Non-pigmented ciliary epithelial cell (primary cell): ENCODE results near the gene FRMD3.
A peak's percentile ranks its signal among the peaks of the same experiment; 100 is the strongest.

Experiments used
- DNase-seq: peaks from one replicate; pipeline ENCODE4 v3.0.0-alpha.2; 2010; ENCODE audit warnings: low read depth

The FRMD3 gene

GRCh38 chr9:83334320-83334719 is 203.9 kb downstream of the FRMD3 start:
- peak; percentile 47 for DNase-seq

- no peak for DNase-seq
These were observed 207.7 kb downstream of the FRMD3 start for GRCh38 chr9:83330207-83331196.

DNA sequence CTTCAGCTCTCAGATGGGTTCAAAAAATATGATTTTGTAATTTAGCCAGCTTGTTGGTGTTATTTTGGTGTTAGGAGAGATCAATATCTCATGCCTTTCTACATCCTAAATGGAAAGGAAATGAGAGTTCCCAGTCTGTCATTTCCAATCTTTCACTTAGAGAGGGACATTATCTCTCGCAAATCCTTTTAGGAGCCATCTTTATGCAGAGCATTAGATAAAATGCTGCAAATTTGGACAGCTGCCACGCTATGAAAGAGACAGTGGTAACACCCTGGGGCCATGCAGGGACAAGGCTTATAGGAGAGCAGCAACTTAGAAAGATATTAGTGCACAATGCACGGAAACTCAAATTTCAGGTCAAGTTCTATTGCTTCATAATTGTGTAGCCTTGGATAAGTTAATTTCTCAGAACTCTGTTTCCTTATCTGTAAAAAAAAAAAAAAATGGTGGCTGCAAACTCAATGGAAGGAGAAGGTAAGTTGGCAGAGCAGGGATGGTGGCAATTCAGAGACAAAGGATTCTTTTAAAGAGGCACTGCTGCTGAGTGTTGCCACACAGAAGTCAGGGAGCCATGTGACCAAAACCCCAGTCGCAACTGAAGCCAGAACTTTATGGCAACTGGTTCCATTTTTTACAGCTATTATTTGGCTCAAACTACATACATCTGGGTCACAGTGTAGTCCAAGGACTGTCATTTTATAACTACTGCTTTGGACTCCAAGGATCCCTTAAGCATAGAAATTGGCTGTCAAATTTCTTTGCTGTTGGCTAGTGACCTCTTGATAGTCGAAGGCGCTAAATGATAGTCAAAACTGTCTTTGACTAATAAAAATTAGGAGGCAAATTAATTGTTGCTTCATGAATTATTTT is 210.2 kb downstream of the FRMD3 start:
- no peak for DNase-seq

- DNase-seq = no peak
These were observed 210.9 kb downstream of the FRMD3 start for GRCh38 chr9:83327323-83327722.

GRCh38 chr9:83323148-83323547 is 215.1 kb downstream of the FRMD3 start:
- no peak for DNase-seq

- DNase-seq = no peak
These were observed 215.8 kb downstream of the FRMD3 start for GRCh38 chr9:83322438-83322837.

- DNase-seq = no peak
These were observed 221.0 kb downstream of the FRMD3 start for GRCh38 chr9:83317244-83317643.

DNA sequence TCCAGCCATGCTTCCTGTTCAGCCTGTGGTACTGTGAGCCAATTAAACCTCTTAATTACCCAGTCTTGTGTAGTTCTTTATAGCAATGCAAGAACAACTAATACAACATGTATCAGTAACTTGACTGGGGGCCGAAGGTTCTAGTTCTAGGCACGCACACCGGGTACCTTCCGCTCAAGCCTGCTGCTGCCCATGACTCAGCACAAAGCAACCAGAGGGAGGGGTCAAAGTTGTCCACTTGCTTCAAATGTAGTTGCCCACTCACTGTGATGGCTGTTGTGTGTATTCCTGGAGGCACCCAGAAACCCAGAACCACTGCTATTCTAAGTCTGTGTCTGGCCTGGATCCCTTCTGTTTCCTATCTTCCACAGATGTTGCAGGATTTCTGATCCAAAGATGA is 222.6 kb downstream of the FRMD3 start:
- no peak for DNase-seq

DNA sequence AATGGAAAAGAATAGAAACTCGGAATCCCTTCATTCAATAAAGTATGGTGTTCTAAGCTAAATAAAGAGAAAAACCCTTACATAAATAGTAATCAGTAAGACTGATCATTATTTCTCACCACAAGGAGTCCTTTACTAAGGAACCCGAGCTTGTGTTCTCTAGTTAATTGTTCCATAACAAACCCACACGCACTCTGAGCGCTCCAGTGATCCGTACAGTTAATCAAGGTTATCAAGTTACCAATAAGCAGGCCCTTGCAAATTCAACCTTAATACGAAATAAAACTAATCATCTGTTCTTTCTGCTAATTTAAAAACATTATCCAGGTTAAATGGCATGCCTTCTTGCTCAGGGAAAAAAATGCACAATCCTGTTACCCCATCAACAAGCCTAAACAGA is 224.4 kb downstream of the FRMD3 start:
- no peak for DNase-seq

DNA sequence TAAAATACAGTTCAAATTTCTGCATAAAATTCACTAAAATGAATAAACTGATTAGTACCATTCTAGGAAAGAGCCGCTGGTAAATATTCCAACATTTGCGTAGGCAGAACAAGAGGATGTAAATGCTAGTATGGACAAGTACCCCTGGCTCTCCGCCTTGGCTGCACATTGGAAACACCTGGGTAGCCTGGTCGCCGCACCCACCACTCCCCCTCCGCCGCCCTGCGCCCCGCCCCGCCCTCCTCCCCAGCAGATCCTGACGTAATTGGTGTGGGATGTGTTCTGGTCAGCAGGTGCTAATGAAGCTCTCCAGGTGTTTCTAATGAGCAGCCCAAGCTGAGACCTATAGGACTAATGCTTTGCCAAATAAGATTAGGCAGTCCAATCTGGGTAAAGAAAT is 225.7 kb downstream of the FRMD3 start:
- no peak for DNase-seq

DNA sequence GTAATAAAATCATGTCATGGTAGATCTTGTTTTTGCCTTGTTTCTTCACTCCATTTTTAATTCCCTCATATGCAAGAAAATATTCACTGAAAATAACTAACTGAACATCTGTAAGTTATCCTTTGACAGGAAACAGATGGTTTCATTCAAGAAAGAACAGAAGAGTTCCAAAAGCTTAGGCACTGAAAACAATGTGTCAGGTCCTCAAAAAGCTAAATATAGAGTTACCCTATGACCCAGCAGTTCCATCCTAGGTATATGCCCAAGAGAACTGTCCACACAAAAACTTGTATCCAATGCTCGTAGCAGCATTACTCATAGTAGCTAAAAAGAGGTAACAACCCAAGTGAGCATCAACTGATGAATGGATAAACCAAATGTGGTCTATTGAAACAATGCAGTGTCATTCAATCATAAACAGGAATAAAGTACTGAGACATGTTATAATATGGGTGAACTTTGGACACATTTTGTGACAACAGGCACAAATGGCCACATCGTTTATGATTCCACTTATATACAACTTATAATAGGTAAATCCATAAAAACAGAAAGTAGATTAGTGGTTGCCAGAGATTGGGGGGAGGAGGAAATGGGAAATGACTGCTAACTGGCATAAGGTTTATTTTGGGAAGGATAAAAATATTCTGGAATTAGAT is 231.0 kb downstream of the FRMD3 start:
- DNase-seq = no peak

DNA sequence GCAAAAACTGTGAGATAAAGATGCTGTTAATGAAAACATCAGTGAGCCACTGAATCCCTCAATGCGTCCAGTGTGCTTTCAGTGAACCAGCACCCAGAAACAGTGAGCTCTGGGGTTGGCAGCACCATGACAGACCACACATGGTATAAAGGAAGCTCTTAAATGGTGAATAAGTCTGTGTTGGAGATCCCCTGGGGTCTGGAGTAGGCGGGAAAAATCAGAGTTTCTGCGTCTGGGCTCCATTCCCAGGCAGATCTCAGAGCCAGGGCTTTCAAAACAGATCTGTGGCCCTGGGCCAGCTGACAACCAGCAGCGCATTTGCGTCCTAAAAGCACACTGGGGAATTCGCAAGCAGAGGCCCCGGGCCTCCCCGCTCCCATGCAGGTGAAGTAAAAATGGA is 233.5 kb downstream of the FRMD3 start:
- DNase-seq = peak; percentile 55

DNA sequence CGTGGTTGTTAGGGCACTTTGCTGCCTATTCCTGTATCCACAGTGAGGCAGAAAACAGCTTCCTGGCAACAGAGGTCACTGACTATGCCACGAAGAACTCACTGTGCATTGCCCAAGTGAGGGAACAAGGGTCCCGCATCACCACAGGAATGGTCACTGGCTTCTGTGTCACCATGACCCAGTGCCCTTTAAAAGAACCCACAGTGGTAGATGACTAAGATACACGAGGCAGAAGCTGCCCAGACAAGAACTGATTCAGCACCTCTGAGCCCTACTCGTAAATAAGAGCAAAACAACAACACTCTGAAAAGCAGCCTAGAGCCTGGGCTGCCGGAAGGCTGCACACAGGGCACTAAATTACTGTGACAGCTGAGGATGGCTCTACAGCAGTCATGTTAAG is 238.6 kb downstream of the FRMD3 start:
- DNase-seq = peak; percentile 34

DNA sequence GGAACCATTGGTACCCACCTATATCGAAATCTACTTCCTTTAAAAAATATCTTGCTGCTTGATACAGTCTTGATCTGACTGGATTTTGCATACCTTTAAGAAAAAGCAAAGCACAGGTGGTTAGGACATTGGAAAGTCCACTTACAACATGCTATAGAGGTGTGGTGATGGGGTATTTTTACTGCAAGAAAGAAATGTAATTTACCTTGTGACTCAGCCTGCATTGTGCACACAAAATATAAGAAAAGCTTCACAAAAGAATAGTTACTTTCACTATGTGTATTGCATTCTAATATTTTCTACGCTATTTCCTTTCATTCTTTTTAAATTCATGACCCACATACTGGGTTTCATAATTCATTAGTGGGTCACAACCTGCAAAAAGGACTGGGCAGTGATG is 239.1 kb downstream of the FRMD3 start:
- no peak for DNase-seq

DNA sequence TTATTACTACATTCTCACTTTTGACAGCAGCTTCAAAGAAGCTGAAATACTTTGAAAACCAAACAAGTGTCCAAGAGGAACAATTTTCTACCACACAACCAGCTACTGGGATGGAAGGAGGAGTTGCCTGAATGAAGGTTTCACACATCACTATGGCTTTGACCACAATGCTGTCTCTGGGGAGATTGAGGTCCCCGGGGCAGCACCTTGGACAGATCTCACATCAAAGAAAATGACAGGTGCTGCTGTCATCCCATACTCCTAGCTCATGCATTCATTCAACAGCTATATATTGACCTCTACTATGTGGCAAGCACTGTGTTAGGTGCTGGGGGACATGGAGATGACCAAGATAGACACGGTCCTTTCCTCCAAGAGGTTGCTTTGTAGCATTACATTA is 242.1 kb downstream of the FRMD3 start:
- no peak for DNase-seq

DNA sequence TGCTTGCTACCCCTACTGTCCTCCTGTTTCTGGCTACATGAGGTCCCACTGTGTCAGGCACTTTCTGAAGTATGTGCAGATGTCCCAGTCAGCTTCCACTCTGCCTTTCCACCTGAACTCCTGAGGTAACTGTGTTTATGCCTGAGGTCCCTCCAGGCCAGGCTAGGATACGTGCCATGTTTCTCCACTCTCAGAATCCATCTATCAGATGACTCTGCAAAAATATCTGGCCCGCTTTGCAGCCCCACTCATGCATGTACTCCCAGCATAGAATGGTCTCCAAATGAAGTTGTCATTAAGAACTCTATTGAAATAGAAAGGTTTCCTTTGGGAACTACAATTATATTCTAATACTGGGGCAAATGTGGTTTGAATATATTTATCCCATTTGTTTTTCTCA is 243.4 kb downstream of the FRMD3 start:
- DNase-seq = no peak

DNA sequence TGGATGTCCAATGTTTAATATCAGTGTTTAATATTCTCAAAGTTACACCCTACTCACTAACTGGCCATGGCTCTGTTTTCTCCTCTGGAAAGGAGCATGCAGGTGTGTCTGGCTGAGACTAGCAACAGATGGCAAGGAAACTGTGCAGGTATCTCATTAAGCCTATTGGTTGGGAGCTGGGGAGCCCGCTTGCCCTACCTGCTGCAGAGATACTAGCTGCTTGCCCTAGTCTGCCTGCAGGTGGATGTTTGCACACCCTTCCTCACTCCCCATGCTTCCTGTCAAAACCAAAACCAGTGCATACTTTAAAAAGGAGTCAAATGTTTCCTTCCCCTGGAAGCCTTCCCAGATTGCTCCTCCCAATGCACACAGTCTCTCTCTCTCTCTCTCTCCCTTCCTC is 247.0 kb downstream of the FRMD3 start:
- DNase-seq = no peak

DNA sequence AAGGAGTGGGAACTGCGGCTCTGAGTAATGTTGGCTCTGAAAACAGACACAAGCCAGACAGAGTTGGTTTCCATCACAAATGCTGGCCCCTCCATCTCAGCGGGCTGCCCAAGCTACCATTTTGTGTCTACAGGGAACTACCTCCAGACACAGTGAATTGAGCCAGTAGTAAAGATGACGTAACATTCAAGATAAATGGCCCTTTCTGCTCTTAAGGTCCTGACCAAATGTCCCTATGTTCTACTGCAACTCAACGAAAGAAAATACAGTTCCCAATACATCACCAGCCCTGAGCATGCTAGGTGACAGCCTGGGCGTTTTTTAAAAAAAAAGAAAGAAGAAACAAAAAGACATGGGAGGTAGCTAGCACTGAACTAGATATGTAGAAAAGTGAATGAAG is 247.5 kb downstream of the FRMD3 start:
- no peak for DNase-seq

DNA sequence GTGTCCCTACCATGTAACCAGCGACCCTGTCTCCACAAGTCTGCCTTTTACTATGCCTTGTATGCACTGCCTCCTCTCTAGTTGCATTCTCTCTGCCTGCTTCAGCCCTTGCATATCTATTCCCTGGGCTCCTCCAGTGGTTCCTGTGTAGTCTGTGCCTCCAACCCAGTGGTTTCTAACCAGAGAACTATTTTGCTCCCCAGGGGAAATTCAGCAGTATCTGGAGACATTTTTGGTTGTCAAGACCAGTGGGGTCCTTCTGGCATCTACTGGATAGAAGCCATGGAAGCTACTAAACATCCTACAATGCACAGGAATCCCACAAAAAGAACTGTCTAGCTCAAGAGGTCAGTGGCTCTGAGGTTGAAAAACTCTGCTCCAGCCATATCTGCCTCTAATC is 251.2 kb downstream of the FRMD3 start:
- no peak for DNase-seq

DNA sequence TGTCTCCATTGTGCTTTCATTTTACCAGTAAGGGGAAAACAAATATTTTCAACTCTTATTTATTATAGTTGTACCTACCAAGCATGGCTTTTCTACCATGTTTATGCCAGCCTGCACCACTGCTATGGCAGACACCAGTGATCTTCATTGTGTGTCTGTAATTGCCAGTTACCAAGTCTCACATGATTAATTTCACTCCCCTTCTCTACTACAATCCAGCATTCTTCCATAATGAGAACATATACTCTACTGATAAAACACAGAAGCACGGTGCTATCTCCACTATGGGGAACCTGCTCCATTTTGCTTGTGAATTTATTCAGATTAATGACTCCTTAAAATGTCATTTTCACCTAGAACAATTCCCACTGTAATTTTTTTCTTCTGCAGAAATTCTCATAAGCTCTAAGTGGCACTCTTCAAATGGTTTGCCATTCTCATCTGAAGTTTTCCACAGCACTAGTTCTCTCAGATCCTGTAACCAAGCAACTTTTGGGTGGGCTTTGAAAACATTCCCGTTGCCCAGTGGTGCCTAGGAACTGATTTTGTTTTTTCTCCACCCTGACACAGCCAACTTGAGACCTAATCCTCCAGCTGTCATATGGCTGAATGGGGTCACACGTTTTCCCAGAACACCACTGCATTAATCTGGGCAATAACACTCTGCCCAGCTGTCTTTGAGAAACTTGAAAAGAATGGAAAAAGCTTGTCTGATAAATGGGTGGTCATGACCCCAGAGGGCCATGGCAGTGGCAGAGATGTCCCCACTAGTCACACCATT is 252.6 kb downstream of the FRMD3 start:
- DNase-seq = no peak

- DNase-seq = no peak
These were observed 253.5 kb downstream of the FRMD3 start for GRCh38 chr9:83284746-83285145.

DNA sequence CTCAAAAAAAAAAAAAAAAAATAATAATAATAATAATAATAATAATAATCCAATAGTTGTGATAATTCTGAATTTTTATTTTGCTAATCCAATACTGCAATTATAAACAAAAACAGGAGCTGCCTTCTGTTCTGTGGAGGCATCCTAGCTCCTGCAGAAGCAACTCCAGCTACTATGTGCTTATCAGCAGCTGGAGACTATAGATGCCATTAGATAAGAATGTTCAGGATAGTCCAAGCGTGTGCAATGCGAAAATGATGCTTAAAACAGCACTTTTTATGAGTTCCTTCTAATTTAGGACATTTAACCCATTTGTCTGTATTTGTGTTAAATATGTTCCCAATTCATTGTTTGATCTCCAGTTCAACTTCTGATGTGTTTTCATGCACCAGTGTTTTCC is 254.7 kb downstream of the FRMD3 start:
- no peak for DNase-seq
